SK-N-SH treated with all-trans-retinoic acid at 6 μM for 48 hours (cell line): ENCODE data around the gene CPT1C.

Source experiments
- ARNTL ChIP-seq: fragments of 450-650 bp; formaldehyde crosslinking; IDR thresholded peaks from 2 replicates; pipeline ENCODE4 v1.5.0; 2020; ENCODE audit warnings: low read depth, mild to moderate bottlenecking, moderate library complexity, borderline replicate concordance
- CSDC2 ChIP-seq: fragments of 250-450 bp; sonication (Bioruptor Pico); IDR thresholded peaks from 2 replicates; pipeline ENCODE4 v1.5.0; 2020; ENCODE audit warnings: mild to moderate bottlenecking, moderate library complexity
- GLIS3 ChIP-seq: fragments of 250-450 bp; sonication (Bioruptor Pico); IDR thresholded peaks from 2 replicates; pipeline ENCODE4 v1.5.0; 2020; ENCODE audit warnings: mild to moderate bottlenecking, moderate library complexity
- PATZ1 ChIP-seq: fragments of 250-450 bp; sonication (Bioruptor Pico); IDR thresholded peaks from 2 replicates; pipeline ENCODE4 v1.8.0; 2020; ENCODE audit warnings: mild to moderate bottlenecking, moderate library complexity, borderline replicate concordance
- PPARA ChIP-seq: fragments of 250-450 bp; sonication (Bioruptor Pico); IDR thresholded peaks from 2 replicates; pipeline ENCODE4 v1.5.0; 2020; ENCODE audit warnings: mild to moderate bottlenecking, borderline replicate concordance
- TCF4 ChIP-seq: fragments of 250-450 bp; sonication (Bioruptor Pico); IDR thresholded peaks from 2 replicates; pipeline ENCODE4 v1.8.0; 2021; ENCODE audit warnings: mild to moderate bottlenecking, moderate library complexity, borderline replicate concordance
- ZFP30 ChIP-seq: fragments of 450-650 bp; formaldehyde crosslinking; IDR thresholded peaks from 2 replicates; pipeline ENCODE4 v1.5.0; 2022; ENCODE audit warnings: mild to moderate bottlenecking, moderate library complexity
- ZNF8 ChIP-seq: fragments of 450-650 bp; formaldehyde crosslinking; IDR thresholded peaks from 2 replicates; pipeline ENCODE4 v1.5.0; 2020; ENCODE audit warnings: mild to moderate bottlenecking, moderate library complexity

DNA sequence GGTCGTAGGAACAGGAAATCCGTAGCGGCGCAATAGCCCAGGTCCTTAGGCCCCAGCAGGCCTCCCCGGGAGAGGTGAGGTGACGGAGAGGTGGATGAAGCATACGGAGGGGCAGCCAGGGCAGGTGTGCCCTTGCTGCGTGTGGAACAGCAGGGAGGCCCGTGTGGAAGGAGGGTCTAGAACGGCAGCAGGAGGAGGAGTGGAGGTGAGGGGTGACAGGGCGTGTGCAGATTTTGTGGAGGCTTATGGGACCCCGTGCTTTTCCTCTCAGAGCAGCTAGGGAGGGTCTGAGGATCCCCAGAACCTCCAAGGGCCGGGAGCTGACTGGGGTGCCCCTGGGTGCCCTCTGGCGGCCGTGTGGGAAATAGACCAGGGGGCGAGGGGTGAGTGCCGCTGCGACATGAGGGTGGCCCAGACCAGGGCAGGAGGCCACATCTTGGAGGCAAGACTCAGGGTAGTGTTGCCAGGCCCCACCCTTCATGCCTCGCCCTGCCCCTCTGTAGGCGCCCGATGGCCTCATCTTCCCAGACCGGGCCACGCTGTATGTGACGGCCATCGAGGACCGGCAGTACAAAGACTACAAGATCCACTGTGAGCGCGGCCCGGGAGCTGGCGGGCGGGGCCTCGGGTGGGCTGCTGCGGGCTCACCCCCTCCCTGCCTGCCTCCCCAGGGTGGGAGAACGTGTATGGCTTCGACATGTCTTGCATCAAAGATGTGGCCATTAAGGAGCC lies 6.5 kb upstream of the CPT1C start:
- TF ChIP-seq ARNTL (CRISPR knock-in tag), result no peak
- no peak for TF ChIP-seq ZNF8
- TF ChIP-seq ZFP30 (CRISPR knock-in tag), result no peak
- no peak for TF ChIP-seq PATZ1 (CRISPR knock-in tag)
- no peak for TF ChIP-seq TCF4 (CRISPR knock-in tag)
- no peak for TF ChIP-seq GLIS3
- TF ChIP-seq PPARA (CRISPR knock-in tag), result no peak
- TF ChIP-seq CSDC2, result no peak
